ENCODE data around the gene SPEM3.

SPEM3 gene

DNA sequence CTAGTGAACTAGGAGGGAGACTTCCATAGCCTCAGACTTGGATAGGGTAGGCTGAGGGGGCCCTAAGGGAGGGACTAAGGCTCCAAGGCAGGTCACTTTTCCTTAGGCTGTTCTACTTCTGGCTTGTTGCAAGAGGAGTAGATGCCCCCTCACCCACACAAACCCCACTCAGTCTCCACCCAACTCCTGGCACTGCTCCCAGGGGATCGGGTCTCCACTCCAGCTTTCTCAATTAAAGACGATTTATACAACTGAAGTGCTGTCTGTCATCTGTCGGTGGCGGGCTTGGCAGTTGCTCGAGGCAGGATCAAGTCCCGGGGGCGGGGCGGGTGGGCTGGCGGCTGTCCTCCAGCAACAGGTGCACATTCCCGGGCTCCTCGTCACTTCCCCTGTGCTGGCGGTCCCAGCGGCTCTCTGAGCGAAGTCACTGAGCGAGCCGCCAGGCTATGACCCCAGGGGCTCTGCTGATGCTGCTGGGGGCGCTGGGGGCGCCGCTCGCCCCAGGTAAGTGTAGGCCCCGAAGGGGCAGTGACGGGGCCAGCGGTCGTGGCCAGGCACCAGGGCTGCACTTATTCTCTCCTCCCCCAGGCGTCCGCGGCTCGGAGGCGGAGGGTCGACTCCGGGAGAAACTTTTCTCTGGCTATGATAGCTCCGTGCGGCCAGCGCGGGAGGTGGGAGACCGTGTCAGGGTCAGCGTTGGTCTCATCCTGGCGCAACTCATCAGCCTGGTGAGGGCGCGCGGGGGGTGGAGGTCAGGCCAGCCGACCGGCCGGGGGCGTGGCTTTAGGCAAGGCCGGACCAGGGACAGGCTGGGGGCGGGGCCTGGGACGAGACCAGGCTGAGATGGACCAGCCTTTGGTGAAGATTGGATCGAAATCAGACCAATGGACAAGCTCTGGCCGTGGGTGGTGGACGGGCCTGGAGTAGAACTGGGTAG, 16.3 kb downstream of the SPEM3 start, which contains the start of gene CHRNB1:
TSS of gene CHRNB1 (plus strand) at position 380 of the 937 bp plus-strand sequence. CDS start at position 447, 67 bp downstream.
- H3K4me3 ChIP-seq (ENCODE audit: control insufficient read depth, low read depth, low read length): peak within 1 kb of the TSS; percentile 45
- no peak for TF ChIP-seq CTCF (IDR thresholded peaks at IDR 0.05; ENCODE audit: control insufficient read depth, insufficient read depth, low read depth, low read length, missing control alignments)
- DNase-seq (ENCODE audit: low read depth): no peak

DNA sequence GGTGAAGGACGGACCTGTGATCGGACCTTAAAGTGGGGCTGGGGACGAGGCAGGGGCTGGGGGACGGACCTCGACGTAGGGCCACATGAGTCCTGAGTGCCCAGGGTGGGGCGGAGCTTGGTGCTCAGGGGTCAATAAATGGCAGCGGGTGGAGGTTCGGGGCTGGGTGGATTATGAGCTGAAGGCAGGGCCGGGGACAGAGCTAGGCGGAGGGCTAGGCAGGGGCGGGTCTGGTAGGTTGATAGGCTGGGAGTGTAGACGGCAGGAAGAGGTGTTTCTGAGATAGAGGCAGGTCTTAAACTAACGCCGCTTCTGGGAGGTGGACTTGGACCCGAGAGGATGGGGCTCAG, 16.9 kb downstream of the SPEM3 start:
- peak overlapping the region; percentile 45 for H3K4me3 ChIP-seq (ENCODE audit: control insufficient read depth, low read depth, low read length)
- DNase-seq (ENCODE audit: low read depth): no peak
- no peak for TF ChIP-seq CTCF (IDR thresholded peaks at IDR 0.05; ENCODE audit: control insufficient read depth, insufficient read depth, low read depth, low read length, missing control alignments)

GRCh38 chr17:7448461-7448860, 19.8 kb downstream of the SPEM3 start:
- no peak for DNase-seq (ENCODE audit: low read depth)
- H3K4me3 ChIP-seq (ENCODE audit: control insufficient read depth, low read depth, low read length): no peak overlapping the region
- no peak for TF ChIP-seq CTCF (IDR thresholded peaks at IDR 0.05; ENCODE audit: control insufficient read depth, insufficient read depth, low read depth, low read length, missing control alignments)

DNA sequence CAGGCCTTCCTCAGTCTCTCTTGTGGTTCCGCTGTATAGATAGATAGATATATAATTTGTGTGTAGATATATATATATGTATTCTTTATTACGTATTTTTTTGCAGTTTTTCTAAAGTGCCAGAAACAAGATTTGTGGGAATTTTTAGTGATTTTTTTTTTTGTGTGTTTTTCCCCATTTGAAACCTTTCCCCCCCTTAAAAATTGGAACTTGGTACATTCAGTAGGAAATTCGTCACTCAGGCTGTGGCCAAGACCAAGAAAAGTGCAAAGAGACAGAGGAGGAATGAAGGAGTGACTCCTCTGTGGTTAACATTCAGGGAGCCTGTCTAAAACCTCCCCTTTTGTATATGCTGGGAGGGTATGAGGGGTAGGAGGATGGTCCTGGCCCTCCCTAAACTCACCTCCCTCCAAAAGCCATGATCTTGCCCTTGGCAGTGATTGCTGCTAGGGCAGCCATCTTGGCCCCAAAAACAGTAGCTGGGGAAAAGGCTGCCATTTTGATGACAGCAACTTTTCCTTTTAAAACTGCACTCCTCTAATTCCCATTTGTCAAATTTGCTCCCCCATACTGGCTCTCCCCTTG, 31.4 kb downstream of the SPEM3 start:
- no peak for DNase-seq (ENCODE audit: low read depth)
- TF ChIP-seq CTCF (IDR thresholded peaks at IDR 0.05; ENCODE audit: control insufficient read depth, insufficient read depth, low read depth, low read length, missing control alignments): no peak
- H3K4me3 ChIP-seq (ENCODE audit: control insufficient read depth, low read depth, low read length): no peak overlapping the region

- no peak for TF ChIP-seq CTCF (IDR thresholded peaks at IDR 0.05; ENCODE audit: control insufficient read depth, insufficient read depth, low read depth, low read length, missing control alignments)
- DNase-seq (ENCODE audit: low read depth): no peak
- H3K4me3 ChIP-seq (ENCODE audit: control insufficient read depth, low read depth, low read length): no peak overlapping the region
Measured at GRCh38 chr17:7460850-7461660, 32.4 kb downstream of the SPEM3 start.

All from AG09309 (cell line).